Middle frontal gyrus (tissue), 1 donor: ENCODE data around the gene B3GNT3.
"Not testable (repeated sequence)": the region's sequence is repeated elsewhere in the genome, so short reads cannot be mapped to it uniquely, and the experiment has no call there.

Source experiments
- DNase-seq: peaks from one replicate; pipeline ENCODE4 v3.0.0-alpha.2; 2015; ENCODE audit warnings: low spot score; ENCODE audit errors: extremely low spot score

Gene B3GNT3

GRCh38 chr19:17796838-17797423, 2.0 kb downstream of the B3GNT3 start:
- no peak for DNase-seq

GRCh38 chr19:17797424-17798201, 2.7 kb downstream of the B3GNT3 start:
- DNase-seq, result no peak

GRCh38 chr19:17798599-17798998, 3.7 kb downstream of the B3GNT3 start:
- not testable (repeated sequence) for DNase-seq

GRCh38 chr19:17802137-17802858, 7.4 kb downstream of the B3GNT3 start:
- no peak for DNase-seq

- no peak for DNase-seq
These were observed 8.4 kb downstream of the B3GNT3 start for GRCh38 chr19:17803264-17803896.

- DNase-seq, result no peak
These were observed 10.5 kb downstream of the B3GNT3 start for GRCh38 chr19:17805427-17805826.

DNA sequence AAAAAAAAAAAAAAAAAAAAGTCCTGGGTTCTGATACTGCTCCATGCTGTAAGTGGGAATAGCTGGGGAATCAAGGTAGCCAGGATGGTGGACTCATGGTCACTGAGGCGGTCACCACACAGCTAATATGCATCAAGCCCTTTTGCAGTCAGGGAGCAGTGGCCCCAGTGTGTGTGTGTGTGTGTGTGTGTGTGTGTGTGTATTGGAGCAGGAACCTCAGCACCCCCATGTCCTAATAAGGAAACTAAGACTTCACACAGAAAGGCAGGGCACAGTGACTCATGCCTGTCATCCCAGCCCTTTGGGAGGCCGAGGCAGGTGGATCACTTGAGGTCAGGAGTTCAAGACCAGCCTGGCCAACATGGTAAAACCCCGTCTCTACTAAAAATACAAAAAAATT, 12.0 kb downstream of the B3GNT3 start:
- no peak for DNase-seq

DNA sequence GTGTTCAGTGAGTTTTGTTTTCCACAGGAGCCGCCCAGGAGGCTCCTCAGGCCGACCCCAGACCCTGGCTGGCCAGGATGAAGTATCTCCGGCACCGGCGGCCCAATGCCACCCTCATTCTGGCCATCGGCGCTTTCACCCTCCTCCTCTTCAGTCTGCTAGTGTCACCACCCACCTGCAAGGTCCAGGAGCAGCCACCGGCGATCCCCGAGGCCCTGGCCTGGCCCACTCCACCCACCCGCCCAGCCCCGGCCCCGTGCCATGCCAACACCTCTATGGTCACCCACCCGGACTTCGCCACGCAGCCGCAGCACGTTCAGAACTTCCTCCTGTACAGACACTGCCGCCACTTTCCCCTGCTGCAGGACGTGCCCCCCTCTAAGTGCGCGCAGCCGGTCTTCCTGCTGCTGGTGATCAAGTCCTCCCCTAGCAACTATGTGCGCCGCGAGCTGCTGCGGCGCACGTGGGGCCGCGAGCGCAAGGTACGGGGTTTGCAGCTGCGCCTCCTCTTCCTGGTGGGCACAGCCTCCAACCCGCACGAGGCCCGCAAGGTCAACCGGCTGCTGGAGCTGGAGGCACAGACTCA, 12.9 kb downstream of the B3GNT3 start:
- no peak for DNase-seq

DNA sequence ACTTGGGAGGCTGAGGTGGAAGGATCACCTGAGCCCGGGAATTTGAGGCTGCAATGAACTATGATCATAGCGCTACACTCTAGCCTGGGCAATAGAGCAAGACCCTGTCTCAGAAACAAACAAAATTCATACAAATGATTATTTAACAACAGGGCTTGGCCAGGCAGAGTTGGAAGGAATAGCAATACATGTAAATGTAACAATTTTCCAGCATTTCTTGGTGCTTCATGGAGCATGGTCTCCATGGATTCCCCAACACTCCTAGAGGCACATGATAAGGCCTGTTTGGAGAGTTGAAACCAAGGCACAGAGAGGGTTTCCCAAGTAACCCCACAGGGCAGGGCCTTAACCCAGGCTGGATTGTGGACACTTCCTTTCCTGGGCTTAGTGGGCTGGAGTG, 16.2 kb downstream of the B3GNT3 start:
- no peak for DNase-seq

GRCh38 chr19:17811681-17812080, 16.7 kb downstream of the B3GNT3 start:
- no peak for DNase-seq

GRCh38 chr19:17812099-17812498, 17.2 kb downstream of the B3GNT3 start:
- no peak for DNase-seq

- DNase-seq, result no peak
These were observed 22.9 kb downstream of the B3GNT3 start for GRCh38 chr19:17817668-17818363.

DNA sequence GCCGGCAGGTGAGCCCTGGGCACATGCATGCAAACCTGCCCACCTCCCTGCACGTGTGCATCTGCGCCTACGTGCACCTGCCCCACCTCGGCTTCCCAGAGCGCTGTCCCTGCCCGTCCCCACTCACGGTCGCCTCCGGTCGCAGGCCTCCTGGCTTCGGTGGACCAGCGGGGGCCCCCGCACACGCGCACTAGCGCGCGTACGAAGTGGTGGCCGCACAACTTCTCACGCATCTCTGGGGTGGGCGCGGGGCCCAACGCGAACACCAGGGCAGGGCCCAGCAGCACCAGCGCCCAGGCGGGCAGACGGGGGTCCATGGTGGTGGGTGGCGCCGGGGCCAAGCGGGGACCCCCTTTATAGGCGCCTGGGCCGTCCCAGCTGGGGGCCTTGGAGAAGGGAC, 26.3 kb downstream of the B3GNT3 start, which contains the start of gene INSL3:
Gene INSL3 (minus strand): TSS at position 330 of the 400 bp plus-strand sequence. CDS start 13 bp downstream, at position 317.
- no peak for DNase-seq

- DNase-seq, result no peak
These were observed 29.4 kb downstream of the B3GNT3 start for GRCh38 chr19:17824339-17824738.

GRCh38 chr19:17826508-17827056, 31.6 kb downstream of the B3GNT3 start:
- DNase-seq, result no peak

DNA sequence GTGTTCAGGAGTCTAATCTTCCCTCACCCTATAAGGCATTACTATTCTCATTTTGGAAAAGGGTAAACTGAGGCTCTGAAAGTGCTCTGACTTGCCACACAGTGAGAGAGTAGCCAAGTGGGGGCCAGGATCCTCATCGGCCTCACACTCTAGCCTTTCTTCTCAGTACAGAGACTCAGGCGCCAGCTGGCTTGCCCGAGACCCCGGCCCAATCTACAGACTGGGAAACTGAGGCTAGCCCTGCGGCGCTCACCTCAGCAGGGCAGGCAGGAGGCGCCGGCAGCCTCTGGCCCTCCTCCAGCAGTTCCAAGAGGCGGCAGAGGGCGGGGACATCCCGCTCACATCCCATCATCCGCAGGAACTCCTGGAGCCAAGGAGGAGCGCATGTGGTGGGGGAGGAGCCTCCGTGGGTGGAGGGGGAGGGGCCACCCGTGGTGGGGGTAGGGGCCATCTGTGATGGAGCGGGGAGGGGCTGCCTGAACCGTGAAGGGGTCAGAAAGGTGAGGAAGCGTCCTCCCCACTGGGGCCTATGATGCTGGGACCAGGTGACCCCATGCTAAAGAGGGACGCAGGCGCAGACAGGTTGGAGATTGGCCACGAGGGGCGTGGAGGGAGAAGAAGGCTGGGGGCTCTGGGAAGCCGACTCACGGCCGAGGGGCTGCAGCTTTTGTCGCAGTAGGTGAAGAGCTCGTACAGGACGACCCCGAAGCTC, 35.1 kb downstream of the B3GNT3 start:
- DNase-seq, result no peak

DNA sequence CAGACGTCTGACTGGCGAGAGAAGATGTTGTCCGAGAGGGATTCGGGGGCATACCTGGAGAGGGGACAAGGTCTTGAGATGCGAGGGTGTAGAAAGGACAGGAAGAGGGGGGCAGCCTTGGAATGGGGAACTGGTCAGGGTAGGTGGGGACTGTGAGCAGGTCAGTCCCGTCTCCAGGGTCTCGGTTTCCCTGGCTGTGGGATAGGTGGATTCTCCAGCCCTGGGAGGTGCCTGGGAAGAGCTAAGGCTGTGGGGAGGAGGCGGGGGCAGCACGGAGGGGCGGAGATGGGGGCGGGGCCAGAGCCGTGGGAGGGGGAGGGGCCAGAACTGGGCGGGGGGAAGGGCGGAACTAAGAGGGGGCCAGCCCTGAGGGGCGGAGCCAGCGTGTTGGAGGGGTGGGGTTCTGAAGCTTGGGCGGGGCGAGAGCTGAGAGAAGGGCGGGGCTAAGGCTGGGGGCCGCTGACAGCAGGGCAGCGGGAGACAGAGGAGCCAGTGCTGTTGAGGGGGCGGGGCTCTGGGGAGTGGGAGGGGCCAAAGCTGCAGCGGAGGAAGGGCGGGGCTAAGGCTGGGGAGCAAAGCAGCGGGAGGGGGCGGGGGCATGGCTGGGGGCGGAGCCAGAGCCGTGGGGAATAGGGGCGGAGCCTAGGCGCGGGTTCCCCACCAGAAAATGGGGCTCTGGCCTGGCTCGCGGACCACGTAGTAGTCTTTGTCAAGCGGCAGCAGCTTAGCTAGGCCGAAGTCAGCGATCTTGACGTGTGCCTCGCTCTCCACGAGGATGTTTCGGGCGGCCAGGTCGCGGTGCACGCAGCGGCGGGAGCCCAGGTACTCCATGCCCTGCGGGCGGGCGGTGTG, 35.9 kb downstream of the B3GNT3 start:
- peak; percentile 48 for DNase-seq

DNA sequence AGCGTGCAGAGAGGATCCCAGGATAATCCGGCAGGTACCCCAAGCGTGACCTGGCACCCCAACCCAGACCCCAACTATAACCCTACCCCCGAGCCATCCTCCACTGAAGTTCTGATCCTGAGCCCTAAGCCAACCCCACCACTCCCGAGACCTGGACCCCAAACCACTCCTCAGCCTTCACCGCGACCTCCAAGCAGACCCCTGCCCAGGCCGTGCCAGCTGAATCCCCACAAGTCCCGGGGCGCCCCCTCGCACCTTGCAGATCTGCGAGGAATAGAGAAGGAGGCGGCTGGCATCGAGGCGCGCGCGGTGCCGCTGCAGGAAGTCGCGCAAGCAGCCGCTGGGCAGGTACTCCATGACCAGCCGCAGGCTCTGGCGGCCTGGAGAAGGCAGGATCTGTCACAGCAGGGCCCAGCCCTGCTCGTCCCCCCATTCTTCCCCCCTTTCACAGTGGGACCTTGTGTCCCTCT, 36.5 kb downstream of the B3GNT3 start:
- no peak for DNase-seq
